Measurements from ENCODE around the gene MYO1A.

DNA sequence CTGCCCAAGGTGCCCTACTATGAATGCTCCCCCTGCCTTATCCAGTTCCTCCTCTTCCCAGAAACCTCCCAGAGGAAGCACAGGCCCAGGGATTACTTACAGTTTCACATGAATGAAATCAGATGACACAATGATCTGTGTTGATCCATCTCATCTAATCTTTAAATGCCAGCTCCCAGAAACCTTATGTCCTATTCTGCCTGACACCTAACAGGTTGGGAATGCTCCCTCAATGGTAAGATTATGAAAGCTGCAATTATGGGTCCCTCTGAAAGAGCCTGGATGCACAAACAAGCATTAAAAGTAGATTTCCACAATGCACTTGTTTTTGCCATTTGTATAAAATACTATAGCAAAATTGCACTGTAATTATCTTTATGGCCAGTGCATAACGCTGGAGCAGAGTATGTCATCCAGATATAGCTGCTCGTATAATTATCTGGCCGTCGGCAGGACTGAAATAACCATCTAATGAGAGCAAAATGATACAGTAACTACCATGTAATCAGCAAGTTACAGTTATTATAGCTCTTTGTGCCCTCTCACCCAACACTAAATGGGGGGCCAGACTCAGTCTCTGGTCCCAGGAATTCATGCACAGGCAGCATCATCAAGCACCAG, 39.2 kb downstream of the MYO1A start:
- no peak for TF ChIP-seq EZH2 (IDR thresholded peaks at IDR 0.05; ENCODE audit: borderline replicate concordance, low read depth, low read length, poor library complexity, severe bottlenecking)
- no peak for TF ChIP-seq CTCF (conservative IDR thresholded peaks at IDR 0.05; ENCODE audit: low read depth, low read length)
